GM10847 (cell line): Measurements from ENCODE around the gene GRSF1.

Experiments
- POLR2A ChIP-seq: IDR thresholded peaks from 2 replicates; pipeline ENCODE4 v1.6.1; 2011; ENCODE audit not compliant: insufficient read length; ENCODE audit errors: extremely low read depth

GRSF1 gene, protein sequence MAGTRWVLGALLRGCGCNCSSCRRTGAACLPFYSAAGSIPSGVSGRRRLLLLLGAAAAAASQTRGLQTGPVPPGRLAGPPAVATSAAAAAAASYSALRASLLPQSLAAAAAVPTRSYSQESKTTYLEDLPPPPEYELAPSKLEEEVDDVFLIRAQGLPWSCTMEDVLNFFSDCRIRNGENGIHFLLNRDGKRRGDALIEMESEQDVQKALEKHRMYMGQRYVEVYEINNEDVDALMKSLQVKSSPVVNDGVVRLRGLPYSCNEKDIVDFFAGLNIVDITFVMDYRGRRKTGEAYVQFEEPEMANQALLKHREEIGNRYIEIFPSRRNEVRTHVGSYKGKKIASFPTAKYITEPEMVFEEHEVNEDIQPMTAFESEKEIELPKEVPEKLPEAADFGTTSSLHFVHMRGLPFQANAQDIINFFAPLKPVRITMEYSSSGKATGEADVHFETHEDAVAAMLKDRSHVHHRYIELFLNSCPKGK

GRCh38 chr4:70839589-70840093 is at the start of gene GRSF1:
GRSF1 (minus strand) TSS chr4:70839890; CDS start chr4:70839827, 63 bp downstream.
- TF ChIP-seq POLR2A, result peak; percentile 67

- TF ChIP-seq POLR2A, result no peak
These were observed 45.5 kb upstream of the GRSF1 start for GRCh38 chr4:70885174-70885573.

GRCh38 chr4:70880739-70881138 is 41.0 kb upstream of the GRSF1 start:
- TF ChIP-seq POLR2A, result no peak

- no peak for TF ChIP-seq POLR2A
These were observed 37.9 kb upstream of the GRSF1 start for GRCh38 chr4:70877556-70877955.

GRCh38 chr4:70874268-70875156 is 34.8 kb upstream of the GRSF1 start:
- TF ChIP-seq POLR2A, result no peak

GRCh38 chr4:70873216-70873615 is 33.5 kb upstream of the GRSF1 start:
- no peak for TF ChIP-seq POLR2A

DNA sequence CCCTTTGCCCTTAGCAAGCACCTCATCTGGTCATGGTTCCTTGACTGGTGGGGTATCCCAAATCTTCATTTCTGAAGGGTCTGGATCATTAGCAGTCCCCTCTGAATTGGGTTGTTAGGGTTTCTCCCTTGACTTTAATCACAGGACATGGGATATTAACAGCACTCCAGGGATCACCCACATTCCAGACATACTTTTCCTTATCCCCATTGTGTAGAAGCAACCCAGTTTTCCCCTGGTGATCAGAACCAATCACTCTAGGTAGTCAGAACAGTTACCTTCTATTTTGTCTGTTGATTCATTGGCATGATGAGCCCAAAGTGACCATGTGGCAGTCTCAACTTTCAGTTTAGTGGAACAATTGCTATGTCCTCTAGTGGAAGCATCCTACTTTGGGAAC is 29.1 kb upstream of the GRSF1 start:
- TF ChIP-seq POLR2A, result no peak

- TF ChIP-seq POLR2A, result no peak
These were observed 23.6 kb upstream of the GRSF1 start for GRCh38 chr4:70863099-70863790.

DNA sequence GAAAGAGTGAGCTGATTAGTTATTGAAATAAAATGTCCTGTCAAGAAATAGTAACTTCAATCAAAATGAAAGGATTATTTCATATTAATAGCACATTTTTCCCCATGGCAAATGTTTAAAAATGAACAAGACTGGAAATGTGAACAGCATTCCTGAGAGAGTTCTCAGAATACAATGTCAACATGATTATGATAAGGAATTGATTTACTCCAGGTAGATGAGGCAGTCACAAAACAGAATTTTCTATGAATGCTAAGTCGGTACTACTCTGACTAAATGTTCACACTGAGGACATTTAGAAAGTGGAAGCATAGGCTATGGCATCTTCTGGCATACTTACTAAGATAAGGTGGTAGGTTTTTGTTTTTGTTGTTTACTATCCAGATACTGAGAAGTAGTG is 19.4 kb upstream of the GRSF1 start:
- no peak for TF ChIP-seq POLR2A

GRCh38 chr4:70858454-70858853 is 18.8 kb upstream of the GRSF1 start:
- no peak for TF ChIP-seq POLR2A

GRCh38 chr4:70855464-70855863 is 15.8 kb upstream of the GRSF1 start:
- no peak for TF ChIP-seq POLR2A

- TF ChIP-seq POLR2A, result no peak
These were observed 9.6 kb upstream of the GRSF1 start for GRCh38 chr4:70849291-70849690.

DNA sequence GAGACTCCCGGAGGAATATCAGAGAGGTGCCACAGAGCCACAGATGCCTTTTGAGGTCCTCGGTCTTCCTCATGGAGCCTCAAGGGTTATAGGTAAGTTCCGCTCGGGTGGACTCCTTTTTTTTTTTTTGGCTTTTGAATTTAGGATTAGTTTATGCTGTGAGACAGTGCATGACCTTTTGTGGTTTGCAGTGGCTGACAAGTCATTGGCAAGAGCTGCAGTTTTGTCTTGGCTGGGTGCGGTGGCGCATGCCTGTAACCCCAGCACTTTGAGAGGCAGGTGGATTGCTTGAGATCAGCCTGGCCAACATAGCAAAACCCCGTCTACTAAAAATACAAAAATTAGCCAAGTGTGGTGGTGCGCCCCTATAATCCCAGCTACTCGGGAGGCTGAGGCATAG is 4.5 kb upstream of the GRSF1 start:
- no peak for TF ChIP-seq POLR2A

DNA sequence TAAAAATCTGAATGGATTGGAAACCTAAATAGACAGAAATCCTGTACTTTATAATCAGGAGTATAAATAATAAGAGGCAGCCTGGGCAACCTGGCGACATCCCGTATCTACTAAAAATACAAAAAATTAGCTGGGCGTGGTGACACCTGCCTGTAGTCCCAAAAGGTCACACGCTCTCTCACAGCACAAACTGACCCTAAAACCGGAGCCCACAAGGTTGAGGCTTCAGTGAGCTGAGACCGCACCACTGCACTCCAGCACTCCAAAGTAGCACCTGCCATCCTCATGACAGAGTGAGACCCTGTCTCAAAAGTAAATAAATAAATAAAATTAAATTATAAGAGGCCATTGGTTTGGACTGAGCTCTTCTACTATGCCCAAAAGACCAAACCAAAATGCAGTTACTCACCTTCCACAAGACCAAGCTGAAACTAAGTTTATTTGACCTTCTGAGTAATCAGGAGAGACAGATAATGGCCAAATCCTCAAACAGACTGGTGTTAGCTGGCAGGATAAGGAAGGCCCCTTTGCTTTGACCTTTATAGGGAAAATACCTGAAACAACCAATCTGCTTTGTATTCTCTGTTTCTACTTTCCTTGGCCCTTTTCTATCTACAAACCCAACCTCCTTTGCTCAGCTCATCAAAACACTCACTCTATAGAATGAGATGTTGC is 3.2 kb upstream of the GRSF1 start:
- no peak for TF ChIP-seq POLR2A

DNA sequence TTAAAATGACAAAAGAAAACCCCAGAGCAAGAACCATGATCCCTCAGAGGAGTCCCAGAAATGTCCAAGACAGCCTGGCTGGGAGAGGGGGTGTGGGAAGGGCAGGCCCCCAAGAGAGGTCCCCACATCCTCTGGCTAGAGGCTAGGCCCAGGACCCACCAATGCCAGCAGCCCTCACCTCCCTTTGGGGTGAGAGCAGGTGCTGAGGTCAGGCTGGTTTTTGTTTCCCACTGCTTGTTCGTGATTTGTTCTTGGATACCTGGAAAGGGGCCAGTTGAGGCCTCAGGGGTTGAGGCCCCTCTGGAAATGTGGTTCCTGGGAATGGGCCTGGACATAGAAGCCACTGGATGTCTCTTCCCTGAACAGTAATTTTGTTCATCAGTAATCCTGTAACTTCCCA is 2.3 kb upstream of the GRSF1 start:
- no peak for TF ChIP-seq POLR2A
